HuH-7 (cell line): ENCODE data around the gene WRNIP1.
A peak's percentile ranks its signal among the peaks of the same experiment; 100 is the strongest.

Source experiments
- DNase-seq: peaks from one replicate; pipeline ENCODE4 v3.0.0; 2011; ENCODE audit warnings: low spot score

The WRNIP1 gene

GRCh38 chr6:2765166-2765895, at the start of gene WRNIP1:
Gene WRNIP1, plus strand, starts transcription at chr6:2765393. Its CDS starts 230 bp downstream, at chr6:2765623.
- DNase-seq: peak; percentile 80

- peak; percentile 14 for DNase-seq
Observed at GRCh38 chr6:2715737-2716136, 49.5 kb upstream of the WRNIP1 start.

DNA sequence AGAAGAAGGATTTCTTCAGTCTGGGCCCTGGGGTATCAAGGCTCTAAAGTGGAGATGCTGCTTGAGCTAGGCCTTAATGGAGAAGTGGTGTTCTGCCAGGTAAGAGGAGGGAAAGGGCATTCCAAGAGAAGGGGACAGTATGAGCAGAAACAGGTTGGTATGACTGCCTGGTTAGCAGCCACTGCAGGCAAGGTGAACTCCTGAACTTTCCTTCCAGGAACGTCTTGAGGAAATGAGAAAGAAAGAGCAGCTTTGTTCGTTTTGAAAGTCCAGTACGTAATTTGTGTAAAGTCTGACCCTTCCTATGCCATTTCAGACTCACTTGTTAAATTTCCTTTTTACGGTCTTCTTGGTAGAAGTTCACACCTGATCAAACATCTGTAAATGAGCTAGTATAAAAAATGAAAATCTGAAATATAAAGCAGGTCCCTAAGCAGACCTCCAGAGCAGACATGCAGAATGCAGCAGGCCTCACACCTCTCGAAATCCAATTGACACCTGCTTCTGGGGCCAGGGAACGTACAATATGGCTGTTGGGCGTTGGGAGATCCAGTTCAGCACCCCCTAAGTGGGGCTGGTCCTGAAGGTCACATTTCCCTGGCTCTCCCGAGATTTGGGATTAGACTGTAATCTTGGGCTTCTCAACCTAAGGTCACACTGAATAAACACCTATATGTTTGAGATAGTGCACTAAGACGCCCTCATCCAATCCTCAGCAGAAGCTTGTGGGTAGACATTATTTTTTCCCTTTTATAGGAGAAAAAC, 48.1 kb upstream of the WRNIP1 start:
- DNase-seq: no peak

- DNase-seq: no peak
Observed at GRCh38 chr6:2718334-2719092, 46.7 kb upstream of the WRNIP1 start.

DNA sequence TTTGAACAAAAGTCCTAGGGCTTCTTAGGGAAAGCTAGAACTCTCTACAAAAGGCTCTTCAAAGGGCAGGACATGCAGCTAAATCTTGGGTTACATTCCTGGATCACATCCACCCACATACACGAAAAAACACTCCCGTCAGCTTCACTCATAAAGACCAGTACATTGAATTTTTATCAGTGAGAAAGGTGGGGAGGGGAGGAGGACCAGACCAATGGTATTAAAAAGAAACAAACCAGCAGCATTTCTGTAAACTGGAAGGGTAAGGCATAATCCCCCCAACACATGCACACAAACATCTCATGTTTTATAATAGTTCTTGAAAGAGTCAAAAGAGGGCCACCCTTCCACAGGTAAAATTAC, 46.1 kb upstream of the WRNIP1 start:
- no peak for DNase-seq

DNA sequence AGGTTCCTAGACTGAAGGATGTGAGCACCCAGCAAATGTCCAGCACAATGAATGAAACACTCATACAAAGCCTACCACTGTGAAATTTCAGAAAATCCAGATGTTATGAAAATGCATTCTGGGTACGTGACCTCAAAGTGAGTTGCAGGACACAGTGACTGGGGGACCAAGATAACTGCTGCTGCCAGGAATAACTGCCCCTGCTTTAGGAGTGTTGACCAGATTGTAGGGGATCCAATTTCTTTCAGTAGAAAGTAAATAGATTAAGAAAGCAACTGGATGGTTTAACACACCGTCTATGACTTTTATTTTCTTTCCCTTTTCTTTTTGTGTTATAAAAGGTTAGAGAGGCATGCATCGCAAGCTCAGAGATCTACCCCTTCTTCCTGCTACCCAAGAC, 44.0 kb upstream of the WRNIP1 start:
- DNase-seq: no peak

GRCh38 chr6:2725364-2725988, 39.7 kb upstream of the WRNIP1 start:
- no peak for DNase-seq

DNA sequence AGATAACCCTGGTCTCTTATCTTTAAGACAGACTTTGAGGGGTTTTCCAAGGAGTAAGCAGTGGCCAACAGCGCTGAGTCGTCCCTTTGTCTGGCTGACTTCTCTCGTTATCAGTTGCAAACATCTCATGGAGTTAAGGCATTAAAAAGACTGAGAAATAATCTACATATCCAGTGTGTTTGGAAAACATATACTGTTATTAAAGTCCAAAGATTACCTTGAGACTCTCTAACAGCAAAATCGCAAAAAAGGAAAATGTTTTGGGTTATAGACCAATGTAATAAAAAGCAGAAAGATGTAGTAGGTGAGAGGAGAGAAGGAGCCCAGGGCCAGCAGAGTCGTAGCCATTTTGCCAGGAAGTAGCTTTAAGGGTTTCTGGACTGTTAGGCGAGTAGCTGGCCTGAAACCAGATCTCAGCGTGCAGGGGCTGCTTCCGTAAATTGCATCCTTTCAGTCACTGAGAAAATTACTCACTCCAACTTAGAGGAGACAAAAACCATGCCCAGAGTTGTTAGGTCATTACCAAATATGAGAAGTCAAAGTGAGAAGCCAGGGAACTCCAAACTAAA, 39.1 kb upstream of the WRNIP1 start:
- DNase-seq: no peak

DNA sequence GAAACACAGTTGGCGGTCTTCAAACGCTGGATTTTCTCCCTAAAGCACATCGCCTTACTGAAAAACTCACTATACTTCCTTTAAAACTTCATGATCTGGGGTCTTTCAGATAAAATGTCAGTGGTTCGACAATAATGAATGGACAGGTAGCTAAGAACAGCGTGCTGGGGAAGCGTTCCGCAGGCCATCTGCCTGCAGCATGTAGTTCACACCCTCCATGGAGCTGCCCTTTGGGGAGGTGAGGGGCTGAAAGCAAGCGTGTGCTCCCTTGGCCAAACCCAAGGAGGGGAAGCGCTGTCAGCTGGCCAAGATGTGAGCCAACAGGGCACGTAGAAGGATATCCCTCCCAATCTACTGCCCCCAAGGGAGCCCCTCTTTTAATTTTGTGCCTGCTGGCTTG, 35.3 kb upstream of the WRNIP1 start:
- DNase-seq: no peak

- no peak for DNase-seq
Observed at GRCh38 chr6:2730353-2731107, 34.7 kb upstream of the WRNIP1 start.

DNA sequence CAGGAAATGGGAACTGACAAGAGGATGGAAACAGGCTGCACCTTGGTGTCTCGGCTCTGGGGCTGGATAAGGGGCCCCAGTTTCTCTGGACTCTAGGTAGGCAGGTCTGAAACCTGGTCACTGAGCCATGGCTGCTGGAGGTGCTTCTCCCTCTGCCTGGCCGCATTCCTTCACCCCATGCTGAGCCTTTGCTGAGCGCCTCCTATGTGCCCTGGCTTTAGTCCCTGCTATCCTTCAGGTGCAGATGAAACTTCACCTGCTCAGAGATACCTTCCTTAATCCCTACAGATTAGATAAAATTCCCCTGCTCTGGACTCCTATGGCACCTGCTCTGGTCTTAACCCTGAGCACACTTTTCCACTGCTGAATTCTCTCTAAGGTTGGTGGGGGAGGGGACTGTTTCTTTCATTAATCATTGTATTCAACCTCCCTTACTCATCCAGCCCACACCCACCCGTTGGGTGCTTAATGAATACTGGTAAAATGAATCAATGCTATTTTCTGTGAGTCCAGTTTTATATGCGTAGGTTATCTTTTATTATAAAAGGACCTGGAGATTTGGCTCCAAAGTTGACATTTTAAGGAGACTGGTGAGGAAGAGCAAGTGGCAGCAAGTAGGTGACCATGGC, 33.8 kb upstream of the WRNIP1 start:
- no peak for DNase-seq

DNA sequence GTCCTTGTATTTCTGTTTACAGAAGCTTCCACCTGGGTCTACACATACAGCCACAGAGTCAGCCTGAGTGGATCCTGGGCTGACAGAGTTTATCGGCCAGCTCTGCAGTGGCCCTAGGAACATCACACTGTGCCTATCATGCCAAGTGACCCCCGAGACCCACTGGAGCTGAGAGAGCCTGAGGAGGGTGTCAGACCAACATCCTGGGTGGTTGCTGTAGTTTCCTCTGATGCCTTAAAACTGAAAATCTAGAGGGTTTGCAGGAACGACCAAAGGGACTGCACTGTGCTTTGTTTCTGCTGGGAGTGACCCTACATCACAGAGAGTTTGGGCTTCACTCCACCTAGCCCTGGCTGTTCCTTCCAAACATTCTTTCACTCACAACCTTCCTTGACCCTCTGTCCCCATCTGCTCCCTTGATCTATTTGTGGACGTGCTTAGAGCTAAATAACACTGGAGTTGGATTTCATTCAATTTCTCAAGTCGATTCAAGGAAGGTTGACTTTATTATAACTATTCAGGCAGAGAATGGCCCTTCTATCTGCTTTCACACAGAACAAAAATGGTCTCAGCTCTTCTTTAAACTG, 32.6 kb upstream of the WRNIP1 start:
- DNase-seq: no peak

GRCh38 chr6:2733324-2733723, 31.9 kb upstream of the WRNIP1 start:
- DNase-seq: no peak

GRCh38 chr6:2733736-2734480, 31.3 kb upstream of the WRNIP1 start:
- DNase-seq: no peak

- DNase-seq: no peak
Observed at GRCh38 chr6:2734488-2735166, 30.6 kb upstream of the WRNIP1 start.

GRCh38 chr6:2737885-2738284, 27.3 kb upstream of the WRNIP1 start:
- DNase-seq: no peak

GRCh38 chr6:2738373-2738979, 26.7 kb upstream of the WRNIP1 start:
- peak; percentile 32 for DNase-seq

DNA sequence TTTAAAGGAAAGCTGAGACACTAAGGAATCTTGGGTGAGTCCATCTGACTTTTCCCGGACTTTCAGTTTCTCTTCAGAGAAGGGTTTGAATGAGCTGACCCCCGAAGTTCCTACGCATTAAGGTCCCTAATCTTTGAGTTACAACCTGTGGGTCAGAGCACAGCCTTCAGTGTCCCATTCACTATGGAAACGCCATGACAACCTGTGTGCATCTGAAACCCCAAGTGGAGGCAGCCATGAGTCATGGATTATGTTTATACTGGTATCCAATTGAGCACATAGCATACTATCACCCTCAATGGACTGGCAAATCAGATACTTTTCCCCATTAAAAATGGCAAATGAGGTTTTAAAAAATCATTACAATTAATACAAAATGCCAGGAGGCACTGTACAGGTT, 25.9 kb upstream of the WRNIP1 start:
- DNase-seq: no peak

DNA sequence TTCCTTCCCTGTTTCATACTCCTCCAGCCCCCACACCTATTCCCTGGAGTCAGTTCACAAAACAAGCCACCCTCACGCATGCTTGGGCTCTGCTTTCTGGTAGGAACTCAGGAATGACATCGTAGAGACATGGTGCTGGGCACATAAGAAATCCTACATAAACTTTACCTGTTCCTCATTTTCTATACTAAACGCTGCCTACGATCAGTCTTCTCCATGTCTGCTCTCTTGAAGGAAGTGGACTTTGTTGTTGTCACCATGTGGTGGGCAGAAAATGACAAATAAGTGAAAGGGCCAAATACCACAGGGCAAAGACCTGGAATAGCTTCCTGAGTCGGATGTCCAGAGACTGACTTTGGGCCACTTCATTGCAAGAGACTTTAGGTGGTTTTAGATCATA, 24.6 kb upstream of the WRNIP1 start:
- no peak for DNase-seq
